Keratinocyte (primary cell): Measurements from ENCODE around the gene EIF2S1.

ENCODE experiments used
- CTCF ChIP-seq, 3 experiments: IDR thresholded peaks in 1 of 3; conservative IDR thresholded peaks in 1 of 3; optimal IDR thresholded peaks in 1 of 3; 2 replicates in 2 of 3; 3 replicates in 1 of 3; pipeline versions ENCODE3 to v1.5.1; 2011; ENCODE audit warnings: low read length in 3 of 3, mild to moderate bottlenecking in 3 of 3, moderate library complexity in 2 of 3, control low read depth in 1 of 3, inconsistent platforms in 1 of 3; ENCODE audit not compliant: insufficient read depth in 2 of 3; ENCODE audit errors: extremely low read depth in 1 of 3
- EZH2 ChIP-seq: IDR thresholded peaks from one replicate; pipeline ENCODE4 v1.6.1; 2012; ENCODE audit warnings: inconsistent platforms, mild to moderate bottlenecking, low read length, moderate library complexity

- no peak for TF ChIP-seq CTCF (optimal IDR thresholded peaks at IDR 0.05 in 1 of 3, IDR thresholded peaks at IDR 0.05 in 1 of 3, conservative IDR thresholded peaks at IDR 0.05 in 1 of 3; ENCODE audit: extremely low read depth in 1 of 3, insufficient read depth in 2 of 3, low read length in 3 of 3)
- no peak for TF ChIP-seq EZH2
Observed at GRCh38 chr14:67400434-67400833, 40.3 kb downstream of the EIF2S1 start.
